Putamen (tissue), 1 donor: ENCODE measurements around the gene RERE.

Experiments
- DNase-seq: peaks from one replicate; pipeline ENCODE4 v3.0.0-alpha.2; 2016; ENCODE audit warnings: low spot score

Gene RERE

GRCh38 chr1:8348047-8348776 lies 469.2 kb downstream of the RERE start:
- DNase-seq, result no peak

DNA sequence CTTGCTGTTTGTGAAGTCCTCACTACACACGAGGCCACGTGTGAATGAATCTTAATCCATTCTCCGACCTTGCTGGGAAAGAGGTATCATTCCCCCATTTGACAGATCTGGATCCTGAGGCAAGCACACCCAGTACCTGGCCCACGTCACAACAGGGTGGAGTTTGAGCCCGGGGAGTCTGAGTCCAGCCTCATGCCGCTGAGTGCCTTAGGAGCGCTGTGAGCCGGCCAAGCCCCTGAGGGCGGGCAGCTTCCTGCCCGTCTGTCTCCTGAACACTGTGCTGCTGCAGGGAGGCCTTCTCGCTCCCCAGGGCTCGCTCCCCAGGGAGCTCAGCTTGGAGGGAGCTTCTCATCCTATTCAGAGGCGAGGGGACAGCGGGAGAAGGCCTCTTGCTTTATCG lies 469.8 kb downstream of the RERE start:
- no peak for DNase-seq

- DNase-seq, result no peak
Measured at GRCh38 chr1:8345621-8346415, 471.6 kb downstream of the RERE start.

GRCh38 chr1:8344893-8345507 lies 472.4 kb downstream of the RERE start:
- DNase-seq, result no peak

DNA sequence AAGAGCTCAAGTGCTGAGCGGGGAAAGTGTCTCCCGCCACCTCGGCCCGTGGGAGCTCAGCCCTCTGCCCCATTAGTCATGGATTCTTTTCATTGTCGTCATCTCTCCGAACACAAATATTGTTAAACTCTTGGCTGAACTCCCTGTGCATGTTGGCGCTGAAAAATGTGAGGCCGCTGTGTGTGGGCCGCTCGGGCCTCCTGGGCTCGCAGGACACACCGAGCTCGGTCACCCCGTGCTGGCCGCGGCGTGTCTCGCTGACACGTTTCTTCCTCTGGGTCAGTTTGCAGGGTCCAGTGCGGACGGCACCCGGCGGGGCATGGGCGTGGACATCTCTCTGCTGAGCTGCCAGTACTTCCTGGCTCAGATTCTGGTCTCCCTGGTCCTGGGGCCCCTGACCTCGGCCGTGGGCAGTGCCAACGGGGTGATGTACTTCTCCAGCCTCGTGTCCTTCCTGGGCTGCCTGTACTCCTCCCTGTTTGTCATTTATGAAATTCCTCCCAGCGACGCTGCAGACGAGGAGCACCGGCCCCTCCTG lies 473.9 kb downstream of the RERE start:
- no peak for DNase-seq

DNA sequence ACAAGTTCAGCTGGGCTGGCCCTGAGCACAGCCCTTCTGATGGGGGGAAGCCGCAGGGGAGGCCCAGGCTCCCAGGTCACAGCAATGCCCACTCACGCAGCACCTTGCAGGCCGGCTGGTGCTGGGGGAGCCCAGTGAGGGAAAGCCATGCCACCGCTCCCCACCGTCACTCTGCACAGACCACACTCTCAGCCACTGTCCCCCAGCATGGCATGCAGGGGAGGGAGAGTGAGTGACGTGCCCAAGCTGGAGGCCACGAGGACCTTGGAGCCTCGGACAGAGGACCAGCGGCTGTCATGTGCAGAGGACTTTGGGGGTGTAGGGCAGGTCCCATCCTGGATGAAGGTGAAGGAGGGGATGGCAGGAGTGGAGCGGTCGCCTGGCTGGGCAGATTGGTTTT lies 474.4 kb downstream of the RERE start:
- no peak for DNase-seq

GRCh38 chr1:8342325-8342724 lies 475.1 kb downstream of the RERE start:
- no peak for DNase-seq

GRCh38 chr1:8340448-8340847 lies 477.0 kb downstream of the RERE start:
- no peak for DNase-seq

DNA sequence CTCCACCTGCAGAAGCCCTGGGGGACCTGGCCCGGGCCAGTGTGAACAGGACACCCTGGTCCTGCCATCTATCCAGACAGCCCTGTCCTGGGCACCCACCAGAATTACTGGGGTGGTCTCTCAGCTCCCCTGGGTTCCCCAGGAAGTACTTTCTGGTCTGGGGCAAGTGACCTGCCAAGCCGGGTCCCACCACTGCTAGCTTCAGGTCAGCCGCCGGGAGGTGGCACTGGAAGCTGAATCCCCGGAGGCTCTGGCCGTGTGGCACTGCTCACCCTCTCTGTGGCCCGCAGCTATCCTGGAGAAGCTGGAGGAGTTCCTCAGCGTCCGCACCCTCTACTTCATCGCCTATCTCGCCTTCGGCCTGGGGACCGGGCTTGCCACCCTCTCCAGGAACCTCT lies 478.2 kb downstream of the RERE start:
- no peak for DNase-seq

GRCh38 chr1:8338526-8339202 lies 478.8 kb downstream of the RERE start:
- DNase-seq, result no peak

- no peak for DNase-seq
Measured at GRCh38 chr1:8337776-8338525, 479.5 kb downstream of the RERE start.

DNA sequence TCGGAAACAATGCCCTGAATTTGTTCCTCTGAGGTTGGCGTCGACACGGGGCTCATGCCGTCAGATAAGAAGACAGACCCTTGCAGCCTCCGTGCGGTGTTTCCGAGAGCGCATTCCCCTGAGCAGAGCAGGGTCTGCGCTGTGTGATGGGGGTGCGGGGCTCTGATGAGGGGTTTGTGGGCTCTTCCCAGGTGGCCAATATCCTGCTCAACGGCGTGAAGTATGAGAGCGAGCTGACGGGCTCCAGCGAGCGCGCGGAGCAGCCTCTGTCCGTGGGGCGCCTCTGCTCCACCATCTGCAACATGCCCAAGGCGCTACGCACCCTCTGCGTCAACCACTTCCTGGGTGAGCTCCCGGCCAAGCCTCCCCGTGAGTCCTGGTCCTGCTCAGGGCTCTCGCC lies 482.2 kb downstream of the RERE start:
- DNase-seq, result no peak

GRCh38 chr1:8334106-8334851 lies 483.2 kb downstream of the RERE start:
- DNase-seq, result no peak

- no peak for DNase-seq
Measured at GRCh38 chr1:8333246-8333987, 484.0 kb downstream of the RERE start.

DNA sequence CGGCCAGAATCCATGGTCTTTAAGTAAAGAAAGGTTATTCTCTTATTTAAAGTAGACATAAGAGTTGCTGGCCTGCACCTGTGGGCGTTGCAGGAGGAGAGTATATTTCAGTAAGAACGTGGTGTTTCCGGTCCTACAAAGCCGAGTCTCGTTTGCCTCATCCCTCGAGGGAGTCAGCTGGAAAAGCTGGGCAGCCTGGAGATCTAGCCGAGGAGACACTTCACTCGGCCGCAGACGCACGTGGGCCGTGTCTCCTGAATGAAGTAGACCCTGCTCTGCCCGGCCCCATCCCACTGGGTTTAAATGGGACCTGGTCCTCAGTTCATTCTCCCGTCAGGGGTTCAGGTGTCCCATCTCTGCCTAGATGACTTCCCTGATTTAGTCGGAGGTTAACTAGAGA lies 484.6 kb downstream of the RERE start:
- DNase-seq, result no peak

- DNase-seq, result no peak
Measured at GRCh38 chr1:8330271-8331125, 486.9 kb downstream of the RERE start.

DNA sequence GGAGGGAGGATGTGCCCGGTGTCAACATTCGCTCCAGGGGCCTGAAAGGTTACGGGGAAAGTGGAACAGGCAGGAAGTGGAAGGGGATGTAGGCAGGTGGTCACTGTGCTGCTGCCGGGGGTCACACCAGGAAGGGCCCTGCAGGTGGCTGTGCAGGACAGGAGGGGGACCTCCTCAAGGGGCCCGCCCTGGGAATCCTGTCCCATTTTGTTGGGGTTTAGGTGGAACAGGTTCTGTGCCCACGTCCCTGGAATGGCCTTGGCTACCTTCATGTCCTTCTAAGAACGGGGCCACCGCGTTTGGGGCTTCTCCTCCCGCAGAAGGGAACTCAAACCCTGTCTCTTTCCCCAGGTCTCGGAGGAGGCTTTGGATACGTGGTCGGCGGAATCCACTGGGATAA lies 487.6 kb downstream of the RERE start:
- DNase-seq, result no peak

GRCh38 chr1:8329439-8329838 lies 488.0 kb downstream of the RERE start:
- no peak for DNase-seq

DNA sequence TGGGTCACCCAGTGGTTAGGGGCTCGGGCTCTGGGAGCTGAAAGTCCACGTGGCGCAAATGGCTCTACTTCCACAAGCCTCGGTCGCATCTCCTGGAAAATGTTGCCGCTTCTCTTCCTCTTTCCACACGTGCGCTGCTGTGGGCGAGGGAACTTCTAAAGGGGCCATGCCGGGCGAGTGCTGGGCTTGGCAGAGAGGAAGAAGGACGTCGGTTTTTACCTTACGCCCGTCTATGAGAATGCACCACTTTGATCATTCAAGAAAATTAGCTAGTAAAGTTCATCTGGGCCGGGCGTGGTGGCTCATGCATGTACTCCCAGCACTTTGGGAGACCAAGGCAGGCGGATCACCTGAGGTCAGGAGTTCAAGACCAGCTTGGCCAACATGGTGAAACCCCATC lies 489.2 kb downstream of the RERE start:
- no peak for DNase-seq
